DMS153 treated with DMSO at 0.1 percent for 48 hours (cell line): Measurements from ENCODE around the gene GRIK1.

Source experiments
- DNase-seq: peaks from one replicate; lab custom pipeline; 2025; ENCODE audit not compliant: unreplicated experiment; lab: John Stamatoyannopoulos, UW

The GRIK1 gene

DNA sequence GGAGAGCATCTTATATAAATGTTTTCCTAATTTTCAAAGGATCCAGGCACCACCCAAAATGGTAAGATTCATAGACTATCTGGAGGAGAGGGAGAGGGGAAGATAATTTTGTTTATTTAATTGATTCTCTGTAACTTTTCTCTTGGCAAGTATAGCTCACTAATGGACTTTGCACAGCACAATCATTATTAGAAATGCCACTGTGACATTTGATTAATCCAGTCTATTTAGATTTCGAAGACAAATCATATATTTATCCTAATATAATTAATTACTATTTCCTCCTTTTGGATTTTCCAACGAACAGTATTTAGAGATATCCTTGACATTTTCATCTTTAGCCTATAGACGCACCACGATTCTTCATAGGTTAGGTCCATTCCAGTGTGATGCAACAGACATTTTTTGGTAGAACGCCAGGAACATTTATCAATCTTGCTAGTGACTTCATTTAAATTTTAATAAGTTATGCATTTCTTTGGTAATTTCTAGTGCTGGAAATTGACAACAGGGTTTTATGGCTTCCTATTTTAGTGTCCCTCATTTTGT lies 152.4 kb downstream of the GRIK1 start:
- DNase-seq, result no peak

DNA sequence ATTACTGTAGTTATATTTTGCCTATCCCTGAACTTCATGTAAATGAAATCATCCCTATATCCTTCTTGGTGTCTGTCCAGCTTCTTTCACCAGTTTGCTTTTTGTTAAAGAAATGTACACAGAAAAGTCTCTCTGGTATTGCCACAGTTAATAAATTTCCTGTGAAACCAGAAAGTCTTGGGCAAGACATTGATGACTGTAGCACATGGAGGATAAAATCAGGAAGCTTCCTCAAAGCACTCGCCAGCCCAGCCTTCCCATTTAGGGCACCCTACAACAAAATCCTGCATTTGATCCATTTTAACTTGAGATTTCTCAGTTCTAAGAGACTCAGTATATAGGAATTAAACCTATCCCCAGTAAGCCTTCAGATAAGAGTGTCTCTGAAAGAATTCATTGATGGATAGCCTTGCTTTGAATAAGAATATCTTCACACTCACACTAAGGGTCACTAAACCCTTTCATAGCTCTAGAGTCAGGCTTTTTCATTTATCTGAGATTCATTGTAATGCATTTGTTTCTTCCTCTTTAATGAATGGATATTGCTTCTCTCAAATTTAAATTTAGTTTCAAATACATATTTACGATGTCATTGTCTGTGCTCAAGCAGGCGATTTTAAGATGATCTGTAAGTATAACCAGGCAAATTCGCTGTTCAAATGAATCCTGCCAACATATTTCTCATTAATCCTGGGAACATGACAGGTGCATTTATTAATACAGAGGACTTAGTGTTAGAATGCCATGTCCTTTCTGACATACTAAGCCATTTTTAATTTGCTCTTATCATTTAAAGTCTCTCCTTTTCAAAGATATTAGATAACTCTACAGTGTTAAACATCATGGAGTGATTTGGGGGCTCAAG lies 153.1 kb downstream of the GRIK1 start:
- DNase-seq, result no peak

DNA sequence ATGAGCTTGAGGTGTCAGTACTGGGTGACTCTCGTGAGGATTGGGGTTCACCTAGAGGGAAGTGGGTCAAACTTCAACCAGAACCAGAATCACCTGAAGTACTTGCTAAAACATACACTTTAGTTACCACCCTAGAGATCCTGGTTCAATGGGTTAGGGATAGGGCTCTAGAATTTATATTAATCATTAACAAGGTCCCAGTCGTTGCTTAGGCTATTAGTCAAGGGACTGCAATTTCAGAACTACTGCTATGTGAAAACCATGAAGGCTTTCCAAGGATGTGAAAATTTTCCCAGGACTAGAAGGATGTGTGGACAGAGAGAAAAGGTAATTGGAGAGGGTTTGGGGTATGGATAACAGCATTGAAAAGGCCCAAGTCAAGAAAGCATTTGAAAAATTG lies 162.6 kb downstream of the GRIK1 start:
- no peak for DNase-seq

DNA sequence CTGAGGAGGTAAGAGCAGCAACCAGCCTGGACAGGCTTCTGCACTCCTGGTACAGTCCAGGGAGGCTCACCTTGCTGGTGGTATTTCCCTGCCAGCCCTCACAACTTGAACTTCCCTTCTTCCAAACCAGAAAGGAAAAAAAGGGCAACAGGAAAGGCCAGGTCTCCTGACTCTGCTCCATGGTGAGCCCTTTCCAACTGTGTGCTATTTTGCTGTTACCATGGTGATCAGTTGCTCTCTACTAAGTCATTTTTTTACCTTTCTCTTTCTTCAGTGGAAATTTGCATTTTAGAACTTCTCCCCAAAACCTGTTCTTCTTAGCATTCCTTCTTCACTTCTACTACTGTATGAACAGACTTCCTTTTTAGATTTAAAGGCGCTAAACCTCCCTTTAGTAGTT lies 164.3 kb downstream of the GRIK1 start:
- no peak for DNase-seq

DNA sequence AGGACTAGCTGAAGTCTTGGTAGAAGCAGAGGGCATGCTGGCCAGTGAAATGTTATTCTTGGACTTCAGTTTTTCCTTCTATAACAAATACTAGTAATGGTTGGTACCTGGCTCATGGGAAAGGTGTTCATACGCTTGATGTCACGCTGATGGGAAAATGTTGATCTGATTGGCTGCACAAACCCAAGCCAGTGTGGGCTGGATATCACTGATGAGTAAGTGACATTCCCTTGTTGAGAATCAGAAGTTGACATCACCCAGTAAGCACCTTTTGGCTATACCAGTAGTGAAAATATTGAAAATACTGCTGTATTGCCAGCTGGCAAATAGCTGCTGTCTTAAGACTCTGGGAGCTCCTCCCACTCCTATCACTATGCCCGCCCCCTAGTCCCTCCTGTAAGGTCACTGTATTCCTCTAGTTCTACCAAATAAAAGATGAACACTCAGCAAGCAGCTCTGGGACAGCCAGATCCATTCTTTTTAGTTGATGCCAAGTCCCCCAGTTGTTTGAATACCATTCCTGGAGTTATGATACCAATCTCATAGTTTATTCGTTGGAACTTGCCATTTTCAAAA lies 168.2 kb downstream of the GRIK1 start:
- DNase-seq, result no peak

DNA sequence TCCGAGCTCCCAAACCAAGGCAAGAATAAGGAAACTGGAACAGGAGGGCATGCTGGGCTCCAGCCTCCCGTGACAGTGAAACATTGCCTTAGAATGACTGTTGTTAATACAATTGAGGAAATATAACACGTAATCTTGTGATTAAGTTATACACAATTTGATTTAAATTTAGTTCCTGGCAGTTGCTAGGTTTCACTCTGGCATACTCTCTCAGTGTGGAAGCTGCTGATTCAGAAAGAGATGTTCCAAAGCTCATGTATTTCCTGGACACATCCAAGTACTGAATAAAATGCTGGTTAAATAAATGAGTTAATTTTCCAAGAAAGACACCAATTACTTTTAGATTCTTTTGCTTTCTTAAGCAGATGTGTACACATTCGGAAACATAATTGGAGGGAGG lies 176.1 kb downstream of the GRIK1 start:
- DNase-seq, result no peak

DNA sequence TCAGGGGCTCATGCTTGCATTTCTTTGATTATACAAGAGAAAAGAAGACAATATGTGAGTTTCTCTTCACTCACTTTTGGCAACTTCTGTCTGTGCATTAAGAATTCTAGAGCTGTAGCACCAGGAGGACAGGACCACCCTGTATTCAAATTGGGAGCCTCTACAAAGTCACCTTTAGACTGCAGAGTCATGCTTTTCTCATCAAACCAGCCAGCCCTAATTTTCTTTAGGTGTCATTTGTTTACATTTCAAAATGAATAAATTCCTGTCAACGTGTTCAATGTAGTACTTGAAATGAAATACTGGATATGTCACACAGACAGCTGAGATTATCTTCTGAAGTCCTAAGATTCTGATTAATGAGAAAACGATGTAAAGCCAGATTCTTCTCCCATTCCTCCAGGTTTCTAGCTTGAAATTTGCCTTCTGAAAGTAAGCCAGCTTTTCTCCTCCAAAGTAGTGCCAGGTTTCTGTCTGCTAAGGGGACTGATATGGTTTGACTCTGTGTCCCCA lies 177.2 kb downstream of the GRIK1 start:
- no peak for DNase-seq

DNA sequence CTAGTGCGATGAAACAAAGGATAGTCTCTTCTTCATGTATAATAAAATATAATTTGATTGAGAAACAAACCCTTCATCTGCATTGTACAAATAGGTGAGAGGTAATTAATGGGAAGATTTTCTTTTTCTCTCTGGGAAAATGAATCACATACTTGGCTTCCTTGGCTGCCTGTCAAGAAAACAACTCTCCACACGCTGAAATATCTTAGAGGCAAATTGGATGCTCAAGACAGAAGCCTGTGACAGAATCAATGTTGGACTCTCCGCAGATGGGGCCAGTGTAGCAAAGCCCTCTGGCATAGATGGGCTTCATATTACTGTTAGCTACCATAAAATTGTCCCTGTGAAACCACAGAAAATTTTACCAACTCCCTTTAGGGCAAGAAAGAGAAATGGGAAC lies 186.6 kb downstream of the GRIK1 start:
- no peak for DNase-seq

DNA sequence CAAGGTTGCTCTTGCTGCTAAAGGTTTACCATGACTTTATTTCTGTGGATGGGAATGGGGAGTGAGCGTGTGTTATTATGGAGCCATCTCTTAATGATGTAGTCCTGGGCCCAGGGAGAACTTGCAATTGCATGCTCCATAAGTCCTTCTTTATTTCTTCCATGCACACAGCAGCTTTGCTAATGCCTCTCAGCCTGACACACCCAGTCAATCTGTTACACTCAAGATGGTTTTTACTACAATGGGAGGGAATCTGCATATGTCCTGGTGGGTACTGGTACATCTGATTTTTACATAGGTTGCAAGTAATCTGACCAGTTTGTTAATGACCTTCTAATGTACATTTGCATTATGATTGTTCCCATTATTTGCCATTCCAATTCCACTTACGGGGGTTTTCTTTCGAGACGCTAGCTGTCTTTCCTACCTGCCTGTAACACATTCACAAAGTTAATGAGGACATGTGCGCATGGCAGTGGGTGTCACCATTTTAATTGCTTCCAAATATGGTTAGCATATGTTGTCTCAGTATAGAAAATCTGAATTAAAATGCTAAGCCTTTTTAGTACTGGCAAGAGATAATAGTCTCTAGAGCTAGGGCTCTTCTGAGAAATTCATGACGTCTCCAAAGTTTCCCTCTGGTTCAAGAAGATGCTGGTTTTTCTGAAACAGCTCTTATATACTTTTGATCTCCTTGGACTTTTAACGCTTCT lies 188.2 kb downstream of the GRIK1 start:
- no peak for DNase-seq

DNA sequence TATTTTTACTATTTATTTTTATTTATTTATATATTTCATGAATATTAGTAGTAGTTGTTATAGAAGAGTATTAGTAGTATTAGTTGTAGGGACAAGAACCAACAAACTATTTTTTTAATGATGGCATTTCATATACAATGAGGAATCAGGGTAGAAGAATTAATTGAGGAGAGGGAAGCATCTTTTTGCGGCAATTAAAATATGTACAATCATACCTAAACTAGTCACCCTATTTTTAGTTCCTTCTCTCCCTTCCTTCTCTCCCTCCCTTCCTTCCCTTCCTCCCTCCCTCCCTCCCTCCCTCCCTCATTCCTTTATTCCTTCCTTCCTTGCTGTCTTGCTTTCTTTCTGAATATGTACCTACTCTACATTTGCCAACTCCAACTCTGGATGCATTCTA lies 189.8 kb downstream of the GRIK1 start:
- no peak for DNase-seq

DNA sequence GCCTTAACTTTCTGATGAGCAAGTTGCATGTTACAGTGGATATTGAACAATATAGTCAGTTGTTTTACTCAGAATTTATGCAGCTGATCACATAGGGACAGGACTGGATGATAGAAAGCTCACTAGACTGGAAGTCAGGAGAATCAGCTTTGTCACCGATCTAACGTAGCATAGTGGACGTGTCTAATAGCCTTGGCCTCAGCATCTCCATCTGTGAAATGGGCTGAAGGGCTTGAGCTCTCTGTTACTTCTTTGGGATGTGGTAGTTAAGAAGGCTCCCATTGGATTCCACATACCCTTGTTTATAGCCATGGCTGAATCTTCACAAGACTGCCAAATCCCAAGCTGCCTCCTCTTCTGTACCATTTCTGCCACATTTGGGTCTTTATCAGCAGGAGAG lies 190.6 kb downstream of the GRIK1 start:
- DNase-seq, result no peak

DNA sequence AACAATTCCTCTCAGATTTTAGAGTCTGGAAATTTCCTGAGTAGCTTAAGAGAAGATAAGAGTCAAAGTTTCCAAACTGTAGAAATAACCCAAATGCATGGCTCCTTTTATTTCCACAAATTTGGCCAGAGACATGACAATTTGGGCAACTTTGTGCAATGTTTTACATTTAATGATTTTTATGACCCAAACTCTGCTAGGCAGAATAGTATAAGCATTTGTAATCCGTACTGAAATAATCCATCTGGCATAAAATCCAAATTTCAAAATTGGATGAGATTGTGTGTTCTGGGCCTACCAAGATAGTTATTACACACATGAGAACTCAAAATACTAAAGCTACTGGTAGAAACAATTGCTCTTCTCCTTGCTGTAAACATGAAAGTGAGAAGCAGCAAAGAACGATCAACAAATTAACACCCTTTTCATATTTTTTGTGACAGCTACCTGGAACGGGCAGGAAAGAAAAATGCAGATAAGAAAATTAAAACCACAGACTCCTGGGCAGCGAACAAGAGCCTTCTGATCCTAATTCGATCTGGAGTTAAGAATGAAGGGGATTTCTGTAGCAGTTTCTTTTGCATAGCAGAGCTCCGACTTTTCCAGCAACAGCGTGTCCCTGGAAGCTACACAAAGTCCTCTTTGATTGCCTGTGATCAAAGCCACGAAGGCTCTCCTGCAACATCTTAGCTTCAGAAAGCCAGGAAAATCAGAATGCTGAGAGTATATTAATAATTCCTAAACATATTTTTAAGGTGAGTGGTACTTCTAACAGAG lies 191.2 kb downstream of the GRIK1 start:
- DNase-seq, result no peak

DNA sequence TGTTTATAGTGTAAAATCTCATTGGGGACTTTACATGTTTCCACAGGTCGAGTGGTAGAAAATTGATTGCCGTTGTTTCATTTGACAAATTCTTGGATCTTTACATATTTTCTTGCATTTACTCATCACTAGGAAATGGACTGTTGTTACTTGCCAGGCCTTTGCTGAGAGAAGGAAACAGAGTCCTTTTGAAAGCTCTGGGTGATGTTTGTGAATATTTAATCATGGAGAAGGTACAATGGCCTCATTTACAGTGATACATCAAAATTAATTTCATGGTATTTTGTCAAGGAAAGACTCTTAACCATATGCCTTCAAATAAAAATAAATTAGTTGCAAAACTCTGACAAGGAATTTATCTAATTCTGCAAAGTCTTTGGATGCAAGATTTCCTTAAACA lies 198.0 kb downstream of the GRIK1 start:
- no peak for DNase-seq

DNA sequence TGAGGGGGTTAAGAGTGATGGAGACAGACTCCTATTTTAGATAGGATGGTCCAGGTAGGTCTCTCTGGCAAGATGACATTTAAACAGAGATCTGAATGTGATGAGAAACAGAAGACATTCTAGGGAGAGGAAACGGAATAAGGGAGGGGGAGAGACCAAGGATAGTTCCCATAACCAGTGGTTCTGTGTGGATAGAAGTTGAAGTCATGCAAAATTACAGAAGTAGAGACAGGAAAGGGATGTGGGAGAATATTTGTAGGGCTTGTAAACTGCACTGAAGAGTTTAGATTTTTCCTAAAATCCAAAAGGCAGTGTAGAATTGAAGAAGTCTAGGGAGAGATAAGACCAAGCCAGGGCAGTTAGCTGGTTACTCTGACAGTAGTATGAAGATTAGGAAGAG lies 200.6 kb downstream of the GRIK1 start:
- DNase-seq, result no peak

DNA sequence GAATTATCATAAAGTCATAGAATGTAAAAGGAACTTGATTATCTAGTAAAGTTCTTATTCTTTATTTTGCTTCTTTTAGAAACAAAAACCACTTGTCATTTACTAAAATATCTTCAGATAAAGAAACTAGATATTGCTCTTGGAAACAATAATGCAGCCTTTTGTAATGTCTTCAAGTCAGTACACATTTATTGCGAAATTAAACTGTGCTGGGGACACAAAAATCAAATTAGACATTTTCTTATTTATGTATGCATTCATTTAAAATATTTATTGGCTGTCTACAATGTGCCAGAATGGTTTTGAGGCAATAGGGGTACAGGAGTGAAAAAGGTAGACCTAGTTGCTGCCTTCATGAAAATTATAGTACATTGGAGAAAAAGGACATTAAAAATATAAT lies 201.1 kb downstream of the GRIK1 start:
- no peak for DNase-seq

DNA sequence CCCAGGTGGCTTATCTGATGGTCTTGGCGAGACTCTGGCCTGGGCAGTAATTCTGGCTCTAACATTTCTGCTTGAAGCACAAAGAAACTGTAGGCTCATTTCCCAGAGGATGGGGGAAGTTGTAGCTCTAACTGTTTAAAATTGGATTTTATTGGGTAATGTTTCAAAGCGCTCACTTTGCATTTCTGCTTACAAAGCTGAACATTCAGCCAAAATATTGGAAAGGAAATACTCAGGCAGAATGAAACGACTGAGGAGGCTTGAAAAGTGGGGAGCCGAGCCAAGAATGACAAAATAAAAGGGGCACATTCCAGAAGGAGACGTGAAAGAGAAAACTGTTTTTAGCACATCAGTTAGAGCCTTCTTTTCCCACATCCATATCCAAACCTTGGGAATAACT lies 202.6 kb downstream of the GRIK1 start:
- DNase-seq, result no peak

DNA sequence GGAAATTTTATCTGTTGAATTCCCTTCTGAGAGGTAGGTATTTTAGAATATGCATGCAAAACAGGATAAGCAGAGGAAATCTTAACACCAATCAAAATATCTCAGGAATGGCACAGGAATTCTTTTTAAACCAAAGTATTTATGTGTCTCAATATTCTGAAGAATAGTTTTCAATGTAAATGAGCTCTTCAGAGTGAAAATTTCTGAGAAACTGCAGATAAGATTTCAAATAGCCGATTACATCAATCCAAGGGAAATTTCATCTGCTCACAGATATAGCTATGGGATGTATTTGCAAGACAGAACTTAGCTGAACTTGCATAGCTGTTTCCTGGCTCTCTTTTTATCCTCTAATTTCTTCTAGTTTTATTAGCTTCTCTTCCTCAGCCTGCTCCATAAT lies 209.5 kb downstream of the GRIK1 start:
- DNase-seq, result no peak

DNA sequence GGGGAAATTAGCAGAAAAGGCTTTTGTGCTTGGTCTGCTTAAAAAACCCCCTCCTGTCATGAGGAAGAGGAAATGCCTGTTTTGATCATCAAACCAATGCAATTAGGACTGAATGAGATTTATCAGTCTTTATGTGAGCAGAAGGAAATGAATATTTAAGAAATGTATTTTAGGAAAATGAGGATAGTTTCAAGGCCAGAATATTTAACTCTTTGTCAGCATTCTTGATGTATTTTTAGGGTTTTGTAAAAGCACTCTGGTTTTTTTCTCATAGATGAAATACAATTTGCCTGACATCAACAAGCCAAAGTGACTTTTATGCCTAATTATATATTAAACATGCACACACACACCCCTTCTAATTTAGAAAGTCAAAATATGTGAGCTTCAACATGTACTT lies 213.8 kb downstream of the GRIK1 start:
- no peak for DNase-seq

DNA sequence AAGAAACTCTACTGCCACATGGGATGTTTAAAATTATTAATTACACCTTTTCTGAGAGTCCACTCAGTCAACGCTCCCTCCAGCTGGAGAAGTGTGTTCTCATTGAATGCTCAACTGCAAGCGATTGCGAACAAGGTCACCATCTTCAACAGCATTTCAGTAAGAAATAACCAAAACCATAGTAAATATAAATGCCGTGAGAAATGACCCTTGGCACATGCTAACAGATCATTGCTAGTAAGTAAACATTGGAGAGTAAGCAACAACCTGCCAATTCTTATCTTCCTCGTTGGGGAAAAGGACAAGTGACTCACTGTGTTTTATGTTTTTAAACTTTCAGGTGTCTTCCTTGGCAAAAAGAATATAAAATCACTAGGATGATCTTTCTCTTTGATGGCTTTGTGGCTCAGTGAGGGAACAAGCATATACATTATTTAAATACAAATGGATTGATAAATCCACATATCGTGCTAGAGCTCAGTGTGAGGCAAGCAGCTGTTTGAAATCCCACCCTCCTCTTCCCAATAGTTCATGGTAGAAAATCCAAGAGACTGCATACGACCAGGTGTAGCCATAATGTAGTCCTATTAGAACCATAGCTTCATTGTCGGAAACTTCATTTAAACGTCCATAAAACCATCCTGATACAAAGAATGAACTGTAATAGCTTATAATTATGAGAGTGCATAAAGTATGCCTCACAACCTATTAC lies 214.6 kb downstream of the GRIK1 start:
- no peak for DNase-seq

DNA sequence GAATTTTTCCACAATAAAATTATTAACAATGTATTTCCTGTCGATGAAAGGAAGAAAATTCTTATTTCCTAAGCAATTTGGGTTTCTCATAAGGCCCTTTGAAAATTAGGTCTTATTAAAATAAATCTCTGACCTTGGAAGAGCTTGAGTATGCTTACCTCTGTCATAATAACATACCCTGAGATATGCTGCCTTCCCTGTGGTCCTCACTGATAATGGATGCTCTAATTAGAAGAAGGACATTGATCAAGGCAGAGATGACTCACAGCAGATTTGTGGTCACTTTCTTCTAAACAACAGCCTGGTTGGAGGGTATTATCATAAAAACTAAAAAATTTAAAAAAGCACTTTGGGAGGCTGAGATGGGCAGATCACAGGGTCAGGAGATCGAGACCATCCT lies 217.8 kb downstream of the GRIK1 start:
- no peak for DNase-seq
